MCF 10A (cell line): ENCODE data around the gene PMEPA1. TPM values are rescaled to one million over a fixed set of nuclear protein-coding genes. Genes with fewer than 3 reads are reported as not detected.

Source experiments
- BruUV-seq: library from RNA; stranded (reverse); fragments of 400-500 nt; replicated peaks from 2 replicates; lab custom pipeline; 2021; lab: Mats Ljungman, UMichigan
- CTCF ChIA-PET: fragments of 300-600 bp; sonication (Branson Sonifier 250); formaldehyde crosslinking; extraction: SDS; loops from one replicate; lab custom pipeline; 2021; ENCODE audit warnings: antibody characterized with exemption, inconsistent platforms; lab: Yijun Ruan, JAX
- POLR2A ChIA-PET: fragments of 300-600, 350-650 bp; sonication (Branson Sonifier 250); formaldehyde crosslinking; extraction: SDS; loops from one replicate; lab custom pipeline; 2020; ENCODE audit warnings: antibody characterized with exemption, inconsistent platforms; lab: Yijun Ruan, JAX
- DNase-seq: peaks from one replicate; pipeline ENCODE4 v3.0.0-alpha.2; 2018; ENCODE audit not compliant: unreplicated experiment
- H3K27ac Mint-ChIP-seq: one replicate; pipeline ENCODE4 v1.8.0; 2022; ENCODE audit warnings: mild to moderate bottlenecking, low read depth, mixed read lengths; ENCODE audit not compliant: unreplicated experiment
- H3K27me3 Mint-ChIP-seq: one replicate; pipeline ENCODE4 v1.8.0; 2022; ENCODE audit warnings: mixed read lengths; ENCODE audit not compliant: insufficient read depth, unreplicated experiment
- H3K36me3 Mint-ChIP-seq: one replicate; pipeline ENCODE4 v1.8.0; 2022; ENCODE audit warnings: mild to moderate bottlenecking, moderate library complexity, mixed read lengths; ENCODE audit not compliant: insufficient read depth, unreplicated experiment
- H3K4me1 Mint-ChIP-seq: one replicate; pipeline ENCODE4 v1.8.0; 2022; ENCODE audit warnings: mixed read lengths; ENCODE audit not compliant: insufficient read depth, unreplicated experiment
- H3K4me3 Mint-ChIP-seq: one replicate; pipeline ENCODE4 v1.8.0; 2022; ENCODE audit warnings: mild to moderate bottlenecking, moderate library complexity, mixed read lengths; ENCODE audit not compliant: unreplicated experiment
- H3K9me3 Mint-ChIP-seq: one replicate; pipeline ENCODE4 v1.8.0; 2022; ENCODE audit warnings: mixed read lengths; ENCODE audit not compliant: unreplicated experiment
- intact Hi-C: fragments of 100-400 bp; cut with micrococcal nuclease; formaldehyde crosslinking; loops from 2 replicates; pipeline ENCODE4 v1.14.1; 2022
- total RNA-seq: library from RNA; stranded (reverse); gene quantifications from 2 replicates; pipeline ENCODE4 v1.2.3, GENCODE V29; 2022
- TF ChIP-seq, protein P1 (sequence below): fragments of 200-600 bp; IDR thresholded peaks from one replicate; pipeline ENCODE4 v1.8.0; 2022; ENCODE audit warnings: antibody characterized with exemption, mild to moderate bottlenecking; ENCODE audit not compliant: unreplicated experiment

The PMEPA1 gene
- total RNA-seq, 1 experiment from 2014 or later, result 68.5 TPM

DNA sequence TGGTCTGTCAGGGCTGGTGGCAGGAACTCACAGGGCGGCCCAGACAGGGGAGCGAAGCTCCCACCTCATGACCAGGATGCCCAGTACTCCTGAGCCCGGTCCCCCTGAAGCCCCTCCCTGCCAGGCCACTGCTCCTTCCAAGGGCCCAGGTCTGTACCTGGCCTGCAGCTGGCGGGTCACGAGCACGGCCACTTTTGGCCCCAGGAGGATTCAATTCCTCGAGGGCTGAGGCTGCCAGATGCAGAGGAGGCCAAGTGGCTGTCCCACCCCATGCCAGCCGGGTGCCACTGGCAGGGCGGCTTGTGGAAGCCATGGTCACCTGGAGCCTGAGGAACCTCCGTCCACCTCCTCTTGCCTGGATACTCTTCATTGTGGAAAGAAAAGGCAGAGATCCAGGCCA lies 17.4 kb downstream of the PMEPA1 start:
- no TSS peak for BruUV-seq
- no peaks in the 10 kb centered on the region for H3K9me3 Mint-ChIP-seq
- no peak for DNase-seq
- peaks cover 7% of the 10 kb centered on the region for H3K36me3 Mint-ChIP-seq
- H3K27me3 Mint-ChIP-seq, result no peaks in the 10 kb centered on the region
- CTCF ChIA-PET, result interaction anchor here (0.7 to 2.2 kb wide), 10 partner anchors 24 to 1028 kb away, joined by 3 to 23 read pairs (median 3); no protein-coding TSS in a partner anchor
- no peak overlapping the region for H3K4me3 Mint-ChIP-seq
- TF ChIP-seq, protein P1, sequence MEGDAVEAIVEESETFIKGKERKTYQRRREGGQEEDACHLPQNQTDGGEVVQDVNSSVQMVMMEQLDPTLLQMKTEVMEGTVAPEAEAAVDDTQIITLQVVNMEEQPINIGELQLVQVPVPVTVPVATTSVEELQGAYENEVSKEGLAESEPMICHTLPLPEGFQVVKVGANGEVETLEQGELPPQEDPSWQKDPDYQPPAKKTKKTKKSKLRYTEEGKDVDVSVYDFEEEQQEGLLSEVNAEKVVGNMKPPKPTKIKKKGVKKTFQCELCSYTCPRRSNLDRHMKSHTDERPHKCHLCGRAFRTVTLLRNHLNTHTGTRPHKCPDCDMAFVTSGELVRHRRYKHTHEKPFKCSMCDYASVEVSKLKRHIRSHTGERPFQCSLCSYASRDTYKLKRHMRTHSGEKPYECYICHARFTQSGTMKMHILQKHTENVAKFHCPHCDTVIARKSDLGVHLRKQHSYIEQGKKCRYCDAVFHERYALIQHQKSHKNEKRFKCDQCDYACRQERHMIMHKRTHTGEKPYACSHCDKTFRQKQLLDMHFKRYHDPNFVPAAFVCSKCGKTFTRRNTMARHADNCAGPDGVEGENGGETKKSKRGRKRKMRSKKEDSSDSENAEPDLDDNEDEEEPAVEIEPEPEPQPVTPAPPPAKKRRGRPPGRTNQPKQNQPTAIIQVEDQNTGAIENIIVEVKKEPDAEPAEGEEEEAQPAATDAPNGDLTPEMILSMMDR, result no peak
- POLR2A ChIA-PET, result interaction anchor here (0.6 to 9.3 kb wide), 6 partner anchors 8 to 489 kb away, joined by 3 to 185 read pairs (median 12); partner anchors contain the start of gene PMEPA1
- peaks cover 46% of the 10 kb centered on the region for H3K4me1 Mint-ChIP-seq
- intact Hi-C loops, result loop anchor here (2.0 to 10.0 kb wide), 2 partner anchors 192 to 486 kb away; no protein-coding TSS in a partner anchor
- H3K27ac Mint-ChIP-seq, result peak overlapping the region; percentile 7

DNA sequence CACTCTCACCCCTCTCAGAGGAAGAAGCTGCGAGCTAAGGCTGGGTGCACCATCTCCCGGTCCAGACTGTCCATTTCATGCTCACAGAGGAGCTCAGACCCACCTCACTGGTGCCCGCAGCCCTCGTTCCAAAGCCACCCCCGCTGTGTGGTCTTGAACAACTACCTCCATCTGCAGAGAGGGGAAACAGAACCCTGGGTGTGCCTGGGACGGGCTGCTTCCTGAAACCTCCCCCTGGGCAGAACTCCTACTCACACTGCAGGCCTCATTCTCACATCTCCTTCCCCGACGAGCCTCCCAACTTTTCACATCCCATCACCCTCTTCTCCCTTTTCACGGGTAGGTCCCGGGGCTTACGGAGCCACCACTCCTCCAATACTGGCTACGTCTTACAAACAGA lies 18.1 kb downstream of the PMEPA1 start:
- H3K9me3 Mint-ChIP-seq, result no peaks in the 10 kb centered on the region
- BruUV-seq, result no TSS peak

DNA sequence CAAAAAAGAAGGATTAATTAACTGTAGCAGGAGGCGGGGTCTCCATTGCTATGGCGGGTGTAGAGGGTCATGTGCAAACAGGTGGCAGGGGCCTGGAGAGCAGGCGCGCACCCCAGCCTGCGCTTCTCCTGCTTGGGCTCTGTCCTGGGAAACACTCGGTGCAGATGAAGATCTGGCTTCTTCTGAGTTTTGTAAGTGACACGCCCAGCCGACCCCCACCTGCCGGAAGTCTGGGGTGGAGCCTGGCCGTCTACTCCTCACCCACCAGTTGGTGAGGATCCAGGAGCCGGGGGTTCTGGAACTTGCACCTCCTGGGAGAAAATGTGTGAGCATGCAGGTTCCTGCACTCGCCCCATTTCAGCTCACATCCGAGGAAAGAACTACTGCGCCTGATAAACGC lies 19.3 kb downstream of the PMEPA1 start:
- POLR2A ChIA-PET, result no interaction called here
- TF ChIP-seq, protein P1, result no peak
- no TSS peak for BruUV-seq
- CTCF ChIA-PET, result no interaction called here
- intact Hi-C loops, result loop anchor here (10.0 kb wide), 1 partner anchor 194 kb away; no protein-coding TSS in a partner anchor
- H3K4me1 Mint-ChIP-seq, result peaks cover 41% of the 10 kb centered on the region
- peaks cover 11% of the 10 kb centered on the region for H3K36me3 Mint-ChIP-seq
- H3K4me3 Mint-ChIP-seq, result no peak overlapping the region
- no peaks in the 10 kb centered on the region for H3K9me3 Mint-ChIP-seq
- DNase-seq, result no peak
- H3K27me3 Mint-ChIP-seq, result no peaks in the 10 kb centered on the region
- no peak overlapping the region for H3K27ac Mint-ChIP-seq

More for the DNA sequence above, 18.1 kb downstream of the PMEPA1 start:
- H3K27me3 Mint-ChIP-seq, result no peaks in the 10 kb centered on the region
- TF ChIP-seq, protein P1, result no peak
- POLR2A ChIA-PET, result interaction anchor here (0.6 to 3.5 kb wide), 3 partner anchors 10 to 489 kb away, joined by 3 to 12 read pairs (median 3); no protein-coding TSS in a partner anchor
- H3K36me3 Mint-ChIP-seq, result peaks cover 11% of the 10 kb centered on the region
- peaks cover 47% of the 10 kb centered on the region for H3K4me1 Mint-ChIP-seq
- CTCF ChIA-PET, result interaction anchor here (0.7 to 1.4 kb wide), 7 partner anchors 36 to 1027 kb away, joined by 3 to 4 read pairs (median 3); no protein-coding TSS in a partner anchor
- intact Hi-C loops, result loop anchor here (2.0 to 10.0 kb wide), 2 partner anchors 193 to 487 kb away; no protein-coding TSS in a partner anchor
- no peak overlapping the region for H3K4me3 Mint-ChIP-seq
- no peak for DNase-seq
- no peak overlapping the region for H3K27ac Mint-ChIP-seq

DNA sequence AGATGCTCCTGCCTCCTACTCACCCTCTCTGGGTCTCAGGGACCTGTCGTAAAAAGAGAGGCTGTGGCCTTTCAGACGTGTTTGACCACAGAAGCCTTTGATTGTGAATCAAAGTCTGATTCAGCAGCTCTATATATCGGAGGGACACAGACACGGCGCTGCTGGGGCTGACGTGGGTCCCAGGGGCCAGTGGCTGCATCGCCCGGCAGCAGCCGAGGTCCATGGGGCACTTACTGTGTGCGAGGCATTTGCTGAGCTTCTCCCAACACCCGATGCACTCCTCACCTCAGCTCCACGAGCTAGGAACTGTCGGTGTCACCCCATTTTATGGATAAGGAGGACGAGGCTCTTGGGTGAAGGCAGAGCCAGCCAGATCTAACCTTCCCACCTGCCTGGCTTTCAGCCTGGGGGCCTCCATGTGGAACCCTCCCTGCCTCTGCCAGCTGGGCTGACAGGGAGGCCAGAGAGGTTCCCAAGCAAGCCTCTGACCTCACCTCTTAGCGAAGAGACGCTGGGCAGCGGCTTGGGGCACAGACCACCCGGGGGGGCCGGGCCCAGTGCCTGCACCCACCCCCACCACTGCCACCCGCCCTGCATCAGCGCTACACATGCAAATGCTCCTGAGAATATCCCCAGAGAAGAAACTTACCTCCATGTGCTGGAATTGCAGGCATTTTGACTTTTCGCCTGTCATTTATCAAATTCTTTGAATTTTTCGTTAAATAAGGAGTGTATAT lies 19.9 kb downstream of the PMEPA1 start:
- no peak for DNase-seq
- ChIA-PET POLR2A (interaction anchor here (0.8 to 1.4 kb wide), 2 partner anchors 18 to 20 kb away, joined by 4 read pairs; partner anchors contain the start of gene PMEPA1), CTCF (no interaction called here)
- peaks cover 35% of the 10 kb centered on the region for H3K4me1 Mint-ChIP-seq
- H3K4me3 Mint-ChIP-seq, result no peak overlapping the region
- H3K27me3 Mint-ChIP-seq, result no peaks in the 10 kb centered on the region
- intact Hi-C loops, result loop anchor here (10.0 kb wide), 1 partner anchor 195 kb away; no protein-coding TSS in a partner anchor
- TF ChIP-seq, protein P1, result no peak
- peaks cover 11% of the 10 kb centered on the region for H3K36me3 Mint-ChIP-seq
- no peaks in the 10 kb centered on the region for H3K9me3 Mint-ChIP-seq
- no TSS peak for BruUV-seq
- H3K27ac Mint-ChIP-seq, result no peak overlapping the region
